Neural cell (in vitro differentiated cells): ENCODE results near the gene KCNJ6. TPM values are rescaled to one million over a fixed set of nuclear protein-coding genes. Genes with fewer than 3 reads are reported as not detected.

ENCODE experiments used
- H2AFZ ChIP-seq: fragments of 200-600, 300-800 bp; sonication (generic), shearing (Covaris generic); 2 replicates; pipeline ENCODE4 v1.6.0; 2014; ENCODE audit warnings: low read depth, mild to moderate bottlenecking, antibody characterized with exemption, low read length, moderate library complexity
- H3F3A ChIP-seq: fragments of 200-600 bp; shearing (Covaris generic); 2 replicates; pipeline ENCODE4 v1.6.1; 2016; ENCODE audit warnings: mild to moderate bottlenecking, moderate library complexity, mixed read lengths, antibody characterized with exemption, low read length; ENCODE audit not compliant: insufficient read depth, poor library complexity, severe bottlenecking
- H3K27ac ChIP-seq: fragments of 200-600, 300-800 bp; sonication (generic), shearing (Covaris generic); 2 replicates; pipeline ENCODE4 v1.5.1; 2014; ENCODE audit warnings: mild to moderate bottlenecking, low read length, moderate library complexity
- H3K27me3 ChIP-seq: fragments of 300-800, 200-600 bp; sonication (generic), shearing (Covaris generic); 2 replicates; pipeline ENCODE4 v1.6.0; 2014; ENCODE audit warnings: mild to moderate bottlenecking, low read depth, low read length, moderate library complexity; ENCODE audit not compliant: insufficient read depth
- H3K36me3 ChIP-seq: fragments of 300-800, 200-600 bp; sonication (generic), shearing (Covaris generic); 2 replicates; pipeline ENCODE4 v1.5.1; 2014; ENCODE audit warnings: mild to moderate bottlenecking, antibody characterized with exemption, low read length, moderate library complexity; ENCODE audit not compliant: insufficient read depth
- H3K4me2 ChIP-seq: fragments of 300-800, 200-600 bp; sonication (generic), shearing (Covaris generic); 2 replicates; pipeline ENCODE4 v1.6.0; 2014; ENCODE audit warnings: mild to moderate bottlenecking, low read length
- H3K4me3 ChIP-seq: fragments of 300-800, 200-600 bp; sonication (generic), shearing (Covaris generic); 2 replicates; pipeline ENCODE4 v1.5.1; 2014; ENCODE audit warnings: mild to moderate bottlenecking, low read length, moderate library complexity
- H3K79me2 ChIP-seq: fragments of 200-600 bp; shearing (Covaris generic); replicated peaks from 2 replicates; pipeline ENCODE4 v1.6.0; 2014; ENCODE audit warnings: mild to moderate bottlenecking, low read length, moderate library complexity; ENCODE audit not compliant: insufficient read depth
- H3K9ac ChIP-seq: fragments of 300-800, 200-600 bp; sonication (generic), shearing (Covaris generic); 2 replicates; pipeline ENCODE4 v1.6.1; 2016; ENCODE audit warnings: mild to moderate bottlenecking, low read length, mixed read lengths
- H3K9me2 ChIP-seq: fragments of 200-600 bp; shearing (Covaris generic); 2 replicates; pipeline ENCODE4 v1.6.1; 2016; ENCODE audit warnings: mild to moderate bottlenecking, low read length, mixed read lengths; ENCODE audit not compliant: insufficient read depth
- H3K9me3 ChIP-seq: fragments of 200-600, 300-800 bp; sonication (generic), shearing (Covaris generic); 2 replicates; pipeline ENCODE4 v1.6.1; 2016; ENCODE audit warnings: mild to moderate bottlenecking, mixed run types, low read length, moderate library complexity, mixed read lengths
- H4K20me1 ChIP-seq: fragments of 200-600 bp; shearing (Covaris generic); 2 replicates; pipeline ENCODE4 v1.6.1; 2016; ENCODE audit warnings: mild to moderate bottlenecking, mixed run types; ENCODE audit not compliant: insufficient read depth
- EP300 ChIP-seq: fragments of 450-650 bp; conservative IDR thresholded peaks from 2 replicates; pipeline ENCODE4 v1.6.1; 2014; ENCODE audit warnings: antibody characterized with exemption, mild to moderate bottlenecking, moderate library complexity; ENCODE audit not compliant: poor library complexity, severe bottlenecking
- EZH2 ChIP-seq: fragments of 200-600, 300-800 bp; shearing (Covaris generic), sonication (generic); IDR thresholded peaks from 2 replicates; pipeline ENCODE4 v1.6.1; 2014; ENCODE audit warnings: antibody characterized with exemption, low read length, borderline replicate concordance, mild to moderate bottlenecking; ENCODE audit not compliant: insufficient read depth, poor library complexity, severe bottlenecking
- MXI1 ChIP-seq: fragments of 450-650 bp; conservative IDR thresholded peaks from 2 replicates; pipeline ENCODE4 v1.6.1; 2014; ENCODE audit warnings: antibody characterized with exemption, mild to moderate bottlenecking; ENCODE audit not compliant: poor library complexity, severe bottlenecking
- POLR2AphosphoS5 ChIP-seq: IDR thresholded peaks from 2 replicates; pipeline ENCODE4 v1.6.1; 2012
- RAD21 ChIP-seq: fragments of 450-650 bp; conservative IDR thresholded peaks from 2 replicates; pipeline ENCODE4 v1.6.1; 2014; ENCODE audit warnings: antibody characterized with exemption, mild to moderate bottlenecking, moderate library complexity
- SMC3 ChIP-seq: fragments of 450-650 bp; conservative IDR thresholded peaks from 2 replicates; pipeline ENCODE4 v1.6.1; 2014; ENCODE audit warnings: antibody characterized with exemption, mild to moderate bottlenecking, moderate library complexity; ENCODE audit not compliant: poor library complexity
- TAF1 ChIP-seq: IDR thresholded peaks from 2 replicates; pipeline ENCODE4 v1.6.1; 2012; ENCODE audit warnings: low read depth
- polyA plus RNA-seq: library from polyadenylated mRNA; depleted of rRNA; stranded (reverse); fragments of >200 nt; gene quantifications from 2 replicates; pipeline ENCODE4 v1.2.3, GENCODE V29; 2014
- TF ChIP-seq, protein P1 (sequence below): IDR thresholded peaks from 2 replicates; pipeline ENCODE4 v1.6.1; 2012; ENCODE audit warnings: borderline replicate concordance
- TF ChIP-seq, protein P2 (sequence below): fragments of 450-650 bp; IDR thresholded peaks from 2 replicates; pipeline ENCODE4 v1.5.1; 2014; ENCODE audit warnings: antibody characterized with exemption, mild to moderate bottlenecking, moderate library complexity; ENCODE audit not compliant: poor library complexity, severe bottlenecking

The KCNJ6 gene
- polyA plus RNA-seq, 1 donor from 2014 or later = 1.7 TPM

DNA sequence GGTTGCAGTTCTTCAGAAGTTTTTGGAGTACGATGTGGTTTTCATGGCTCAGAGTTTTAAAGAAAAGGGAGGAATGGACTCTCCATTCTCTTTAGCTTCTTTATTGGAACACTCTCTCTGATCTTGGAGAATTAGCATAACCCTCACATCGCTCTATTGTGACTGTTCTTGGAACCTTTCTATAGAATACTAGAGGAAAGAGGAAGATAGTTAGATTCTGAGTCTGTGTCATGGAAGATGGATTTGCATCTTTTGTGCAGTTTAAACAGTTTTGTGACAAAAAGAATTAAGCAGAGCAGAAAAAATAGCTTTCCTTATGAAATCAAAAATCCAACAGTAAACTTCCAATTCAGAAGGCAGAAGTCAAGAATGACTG is 61.0 kb downstream of the KCNJ6 start:
- TF ChIP-seq TAF1 (no peak), RAD21 (no peak), EZH2 (no peak), MXI1 (no peak), EP300 (no peak), POLR2AphosphoS5 (no peak), SMC3 (no peak)
- TF ChIP-seq, protein P1, sequence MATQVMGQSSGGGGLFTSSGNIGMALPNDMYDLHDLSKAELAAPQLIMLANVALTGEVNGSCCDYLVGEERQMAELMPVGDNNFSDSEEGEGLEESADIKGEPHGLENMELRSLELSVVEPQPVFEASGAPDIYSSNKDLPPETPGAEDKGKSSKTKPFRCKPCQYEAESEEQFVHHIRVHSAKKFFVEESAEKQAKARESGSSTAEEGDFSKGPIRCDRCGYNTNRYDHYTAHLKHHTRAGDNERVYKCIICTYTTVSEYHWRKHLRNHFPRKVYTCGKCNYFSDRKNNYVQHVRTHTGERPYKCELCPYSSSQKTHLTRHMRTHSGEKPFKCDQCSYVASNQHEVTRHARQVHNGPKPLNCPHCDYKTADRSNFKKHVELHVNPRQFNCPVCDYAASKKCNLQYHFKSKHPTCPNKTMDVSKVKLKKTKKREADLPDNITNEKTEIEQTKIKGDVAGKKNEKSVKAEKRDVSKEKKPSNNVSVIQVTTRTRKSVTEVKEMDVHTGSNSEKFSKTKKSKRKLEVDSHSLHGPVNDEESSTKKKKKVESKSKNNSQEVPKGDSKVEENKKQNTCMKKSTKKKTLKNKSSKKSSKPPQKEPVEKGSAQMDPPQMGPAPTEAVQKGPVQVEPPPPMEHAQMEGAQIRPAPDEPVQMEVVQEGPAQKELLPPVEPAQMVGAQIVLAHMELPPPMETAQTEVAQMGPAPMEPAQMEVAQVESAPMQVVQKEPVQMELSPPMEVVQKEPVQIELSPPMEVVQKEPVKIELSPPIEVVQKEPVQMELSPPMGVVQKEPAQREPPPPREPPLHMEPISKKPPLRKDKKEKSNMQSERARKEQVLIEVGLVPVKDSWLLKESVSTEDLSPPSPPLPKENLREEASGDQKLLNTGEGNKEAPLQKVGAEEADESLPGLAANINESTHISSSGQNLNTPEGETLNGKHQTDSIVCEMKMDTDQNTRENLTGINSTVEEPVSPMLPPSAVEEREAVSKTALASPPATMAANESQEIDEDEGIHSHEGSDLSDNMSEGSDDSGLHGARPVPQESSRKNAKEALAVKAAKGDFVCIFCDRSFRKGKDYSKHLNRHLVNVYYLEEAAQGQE = no peak
- TF ChIP-seq, protein P2, sequence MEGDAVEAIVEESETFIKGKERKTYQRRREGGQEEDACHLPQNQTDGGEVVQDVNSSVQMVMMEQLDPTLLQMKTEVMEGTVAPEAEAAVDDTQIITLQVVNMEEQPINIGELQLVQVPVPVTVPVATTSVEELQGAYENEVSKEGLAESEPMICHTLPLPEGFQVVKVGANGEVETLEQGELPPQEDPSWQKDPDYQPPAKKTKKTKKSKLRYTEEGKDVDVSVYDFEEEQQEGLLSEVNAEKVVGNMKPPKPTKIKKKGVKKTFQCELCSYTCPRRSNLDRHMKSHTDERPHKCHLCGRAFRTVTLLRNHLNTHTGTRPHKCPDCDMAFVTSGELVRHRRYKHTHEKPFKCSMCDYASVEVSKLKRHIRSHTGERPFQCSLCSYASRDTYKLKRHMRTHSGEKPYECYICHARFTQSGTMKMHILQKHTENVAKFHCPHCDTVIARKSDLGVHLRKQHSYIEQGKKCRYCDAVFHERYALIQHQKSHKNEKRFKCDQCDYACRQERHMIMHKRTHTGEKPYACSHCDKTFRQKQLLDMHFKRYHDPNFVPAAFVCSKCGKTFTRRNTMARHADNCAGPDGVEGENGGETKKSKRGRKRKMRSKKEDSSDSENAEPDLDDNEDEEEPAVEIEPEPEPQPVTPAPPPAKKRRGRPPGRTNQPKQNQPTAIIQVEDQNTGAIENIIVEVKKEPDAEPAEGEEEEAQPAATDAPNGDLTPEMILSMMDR = no peak
- no peaks in the 10 kb centered on the region for H3K79me2 ChIP-seq

DNA sequence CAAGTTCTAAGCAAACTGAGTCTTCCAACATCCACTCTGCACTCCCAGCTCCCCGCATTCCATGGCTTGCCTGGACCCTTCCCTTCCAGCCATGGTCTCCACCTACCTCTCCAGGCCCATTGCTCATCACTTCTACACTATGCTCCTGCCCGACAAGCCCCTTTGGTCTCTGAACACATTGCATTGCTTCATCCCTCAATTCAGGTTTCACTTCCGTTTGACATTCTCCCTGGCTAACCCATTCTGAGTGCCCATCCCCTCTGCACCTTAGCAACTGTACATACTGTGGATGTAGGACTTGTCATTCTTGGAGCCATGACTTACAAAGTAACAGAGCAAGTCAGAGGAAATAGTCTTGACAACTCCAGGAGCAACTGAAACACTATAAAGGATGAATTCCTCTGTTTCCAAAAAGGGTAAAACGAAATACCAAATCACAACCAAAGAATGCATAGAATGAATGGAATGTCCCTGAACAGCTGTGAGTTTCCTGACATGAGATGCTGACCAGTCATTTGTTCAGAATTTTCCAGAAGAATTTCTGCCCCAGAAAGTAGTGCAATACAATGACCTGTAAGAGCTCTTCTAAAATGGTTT is 66.7 kb downstream of the KCNJ6 start:
- Histone ChIP-seq H3F3A (no peaks in the 10 kb centered on the region), H3K27me3 (no peaks in the 10 kb centered on the region), H3K9ac (no peak overlapping the region), H3K4me3 (no peak overlapping the region), H3K4me2 (no peak overlapping the region), H4K20me1 (no peaks in the 10 kb centered on the region), H3K9me3 (no peaks in the 10 kb centered on the region), H3K36me3 (no peaks in the 10 kb centered on the region), H3K79me2 (no peaks in the 10 kb centered on the region), H3K27ac (no peak overlapping the region), H2AFZ (no peak overlapping the region), H3K9me2 (no peaks in the 10 kb centered on the region)
- TF ChIP-seq EP300 (no peak), SMC3 (no peak), TAF1 (no peak), EZH2 (no peak), RAD21 (no peak), MXI1 (no peak), POLR2AphosphoS5 (no peak)
- TF ChIP-seq, protein P1 = no peak
- TF ChIP-seq, protein P2 = no peak

More for the DNA sequence above, 61.0 kb downstream of the KCNJ6 start:
- no peak overlapping the region for H3K27ac ChIP-seq
- H3K9me3 ChIP-seq = no peaks in the 10 kb centered on the region
- no peak overlapping the region for H3K4me3 ChIP-seq
- no peaks in the 10 kb centered on the region for H3F3A ChIP-seq
- no peaks in the 10 kb centered on the region for H4K20me1 ChIP-seq
- H3K27me3 ChIP-seq = no peaks in the 10 kb centered on the region
- no peak overlapping the region for H3K9ac ChIP-seq
- H3K9me2 ChIP-seq = no peaks in the 10 kb centered on the region
- H3K36me3 ChIP-seq = no peaks in the 10 kb centered on the region
- no peak overlapping the region for H2AFZ ChIP-seq
- H3K4me2 ChIP-seq = no peak overlapping the region
